Effector memory CD4-positive, alpha-beta T cell (primary cell): ENCODE data around the gene ASB6.
A peak's percentile ranks its signal among the peaks of the same experiment; 100 is the strongest.

Experiments used
- DNase-seq, 3 donors: peaks; one replicate each; pipeline ENCODE4 v3.0.0-alpha.2; 2020
- H3K27ac ChIP-seq: 2 replicates; pipeline ENCODE4 v1.7.0; 2013; ENCODE audit warnings: mild to moderate bottlenecking, low read length, moderate library complexity; ENCODE audit not compliant: insufficient read depth, poor library complexity, severe bottlenecking
- H3K27me3 ChIP-seq: replicated peaks from 2 replicates; pipeline ENCODE4 v1.7.0; 2013; ENCODE audit warnings: mild to moderate bottlenecking, low read length; ENCODE audit not compliant: insufficient read depth, control insufficient read depth, poor library complexity, severe bottlenecking
- H3K36me3 ChIP-seq: 2 replicates; pipeline ENCODE4 v1.7.0; 2013; ENCODE audit warnings: mild to moderate bottlenecking, low read length, moderate library complexity; ENCODE audit not compliant: control insufficient read depth, insufficient read depth
- H3K4me1 ChIP-seq: 2 replicates; pipeline ENCODE4 v1.7.0; 2013; ENCODE audit warnings: low read length, mild to moderate bottlenecking; ENCODE audit not compliant: control insufficient read depth, insufficient read depth, poor library complexity, severe bottlenecking
- H3K4me3 ChIP-seq: 2 replicates; pipeline ENCODE4 v1.7.0; 2013; ENCODE audit warnings: low read length, low read depth, mild to moderate bottlenecking; ENCODE audit not compliant: insufficient read depth, poor library complexity, severe bottlenecking
- H3K9me3 ChIP-seq: 2 replicates; pipeline ENCODE4 v1.7.0; 2013; ENCODE audit warnings: mild to moderate bottlenecking, low read length, moderate library complexity; ENCODE audit not compliant: control insufficient read depth

Gene ASB6

DNA sequence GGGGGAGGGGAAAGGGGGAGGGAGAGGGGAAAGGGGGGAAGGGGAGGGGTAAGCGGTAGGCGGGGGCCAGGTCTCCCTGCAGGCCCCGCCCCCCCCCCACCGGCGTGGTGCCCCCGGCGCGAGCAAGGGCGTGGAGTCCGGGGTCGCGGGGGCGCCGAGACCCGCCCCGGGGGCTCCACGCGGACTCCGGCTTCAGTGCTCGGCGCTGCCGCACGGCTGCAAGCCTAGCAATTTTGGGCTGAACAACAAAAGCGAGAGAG is 31.8 kb downstream of the ASB6 start:
- DNase-seq: no peak
- H3K27ac ChIP-seq: peak overlapping the region; percentile 58
- no peaks in the 10 kb centered on the region for H3K27me3 ChIP-seq
- no peaks in the 10 kb centered on the region for H3K36me3 ChIP-seq
- no peaks in the 10 kb centered on the region for H3K9me3 ChIP-seq
- peaks cover 25% of the 10 kb centered on the region for H3K4me1 ChIP-seq
- H3K4me3 ChIP-seq: peak overlapping the region; percentile 50

DNA sequence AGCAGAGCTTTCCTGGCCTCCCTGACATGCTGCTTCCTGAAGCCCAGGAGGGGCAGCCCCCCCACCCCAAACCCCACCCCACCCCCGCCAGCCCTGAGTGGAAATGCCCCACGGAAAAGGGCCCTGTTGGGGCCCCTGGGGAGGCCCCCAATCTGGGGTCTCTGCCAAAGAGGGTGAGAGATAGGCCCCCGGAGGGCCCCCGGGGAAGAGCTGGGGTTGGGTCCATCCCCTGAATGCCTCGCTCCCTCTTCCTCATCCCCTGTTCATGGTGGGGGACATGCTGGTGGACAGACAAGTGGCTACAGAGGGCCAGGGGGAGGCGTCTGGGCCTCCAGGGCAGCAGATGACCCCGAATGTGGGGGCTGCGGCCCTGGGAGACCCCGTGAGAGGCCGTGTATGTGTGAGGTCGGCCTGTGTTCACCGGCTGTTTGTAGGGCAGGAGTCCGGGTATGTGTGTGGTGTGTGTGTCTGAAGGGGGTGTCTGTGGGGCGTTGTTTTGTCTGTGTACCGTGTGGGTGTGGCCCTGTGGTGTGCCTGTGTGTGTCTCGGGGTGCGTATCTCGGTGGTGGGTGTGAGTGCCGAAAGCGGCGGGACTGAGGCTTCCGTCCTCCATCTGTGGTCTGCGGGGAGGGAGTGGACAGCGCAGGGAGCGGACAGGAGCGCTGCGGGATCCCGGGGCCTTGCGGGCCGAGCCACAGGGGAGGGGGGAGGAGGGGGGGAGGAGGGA is 32.3 kb downstream of the ASB6 start:
- H3K4me3 ChIP-seq: no peak overlapping the region
- peak overlapping the region; percentile 60 for H3K27ac ChIP-seq
- H3K27me3 ChIP-seq: no peaks in the 10 kb centered on the region
- H3K36me3 ChIP-seq: no peaks in the 10 kb centered on the region
- H3K9me3 ChIP-seq: no peaks in the 10 kb centered on the region
- H3K4me1 ChIP-seq: peaks cover 27% of the 10 kb centered on the region
- peak; percentile 46 to 66 (median 64) for DNase-seq

DNA sequence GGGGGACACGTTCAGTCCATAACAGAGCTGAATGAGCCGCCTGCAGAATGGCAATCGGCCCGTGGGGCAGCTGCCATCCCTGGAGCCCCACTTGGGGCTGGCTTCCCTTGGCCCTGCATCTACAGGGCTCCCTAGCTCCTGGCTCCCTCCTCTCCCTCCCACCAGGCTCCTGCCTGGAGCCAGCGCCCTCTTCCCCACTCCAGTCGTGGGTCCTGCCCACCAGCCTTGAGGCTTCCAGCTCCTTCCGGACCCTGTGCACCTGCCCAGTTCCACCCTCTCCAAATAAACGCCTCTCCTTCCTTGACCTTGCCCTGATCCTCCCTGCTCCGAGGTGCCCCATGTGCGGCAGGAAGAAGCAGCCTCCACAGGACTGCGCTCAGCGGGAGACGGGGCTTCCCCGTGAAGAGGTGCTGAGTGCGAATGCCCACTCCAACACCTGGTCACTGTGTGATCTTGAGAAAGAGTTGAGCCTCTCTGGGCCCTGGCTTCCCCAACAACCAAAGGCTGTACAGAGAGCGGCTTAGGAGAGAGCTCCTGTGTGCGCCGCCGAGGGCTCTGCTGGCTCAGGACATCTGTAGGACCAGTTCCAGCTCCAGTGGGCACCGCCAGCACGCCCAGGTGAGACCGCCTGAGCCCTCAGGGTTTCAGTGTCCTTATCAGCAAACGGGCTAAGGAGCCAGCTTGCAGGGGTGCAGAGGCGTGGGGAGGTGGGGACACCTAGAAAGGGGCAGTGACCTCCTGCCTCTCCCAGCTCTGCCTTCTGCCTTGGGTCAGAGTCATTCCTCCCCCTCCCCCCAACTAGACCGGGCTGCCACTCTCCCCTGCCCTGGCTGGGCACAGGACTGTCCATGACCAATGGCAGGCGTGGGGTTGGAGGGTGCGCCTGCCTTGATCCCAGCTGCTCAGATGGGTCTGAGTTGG is 33.1 kb downstream of the ASB6 start:
- H3K27ac ChIP-seq: peak overlapping the region; percentile 25

DNA sequence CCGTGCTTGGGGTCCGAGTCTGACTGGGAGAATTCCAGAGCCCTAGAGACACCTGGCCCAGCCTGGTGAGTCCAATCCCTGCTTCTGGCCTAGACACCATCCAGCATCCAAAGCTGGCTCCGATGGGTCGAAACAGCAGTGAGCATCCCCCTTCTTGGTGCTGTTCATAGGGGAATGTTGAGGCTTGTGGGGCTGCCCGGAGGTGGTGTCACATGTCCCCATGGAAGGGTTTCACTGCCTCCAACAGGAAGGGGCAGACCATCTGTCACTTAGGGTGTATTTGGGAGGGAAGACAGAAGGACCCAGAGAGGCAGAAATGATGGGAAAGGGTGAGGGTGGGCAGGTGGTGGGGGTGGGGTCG is 34.9 kb downstream of the ASB6 start:
- Histone ChIP-seq H3K4me1 (peaks cover 32% of the 10 kb centered on the region), H3K27ac (no peak overlapping the region), H3K9me3 (no peaks in the 10 kb centered on the region), H3K27me3 (no peaks in the 10 kb centered on the region), H3K4me3 (no peak overlapping the region), H3K36me3 (no peaks in the 10 kb centered on the region)
- no peak for DNase-seq

More for the DNA sequence above, 33.1 kb downstream of the ASB6 start:
- H3K4me3 ChIP-seq: no peak overlapping the region
- no peaks in the 10 kb centered on the region for H3K27me3 ChIP-seq
- peaks cover 30% of the 10 kb centered on the region for H3K4me1 ChIP-seq
- no peaks in the 10 kb centered on the region for H3K36me3 ChIP-seq
- H3K9me3 ChIP-seq: no peaks in the 10 kb centered on the region
- no peak for DNase-seq

DNA sequence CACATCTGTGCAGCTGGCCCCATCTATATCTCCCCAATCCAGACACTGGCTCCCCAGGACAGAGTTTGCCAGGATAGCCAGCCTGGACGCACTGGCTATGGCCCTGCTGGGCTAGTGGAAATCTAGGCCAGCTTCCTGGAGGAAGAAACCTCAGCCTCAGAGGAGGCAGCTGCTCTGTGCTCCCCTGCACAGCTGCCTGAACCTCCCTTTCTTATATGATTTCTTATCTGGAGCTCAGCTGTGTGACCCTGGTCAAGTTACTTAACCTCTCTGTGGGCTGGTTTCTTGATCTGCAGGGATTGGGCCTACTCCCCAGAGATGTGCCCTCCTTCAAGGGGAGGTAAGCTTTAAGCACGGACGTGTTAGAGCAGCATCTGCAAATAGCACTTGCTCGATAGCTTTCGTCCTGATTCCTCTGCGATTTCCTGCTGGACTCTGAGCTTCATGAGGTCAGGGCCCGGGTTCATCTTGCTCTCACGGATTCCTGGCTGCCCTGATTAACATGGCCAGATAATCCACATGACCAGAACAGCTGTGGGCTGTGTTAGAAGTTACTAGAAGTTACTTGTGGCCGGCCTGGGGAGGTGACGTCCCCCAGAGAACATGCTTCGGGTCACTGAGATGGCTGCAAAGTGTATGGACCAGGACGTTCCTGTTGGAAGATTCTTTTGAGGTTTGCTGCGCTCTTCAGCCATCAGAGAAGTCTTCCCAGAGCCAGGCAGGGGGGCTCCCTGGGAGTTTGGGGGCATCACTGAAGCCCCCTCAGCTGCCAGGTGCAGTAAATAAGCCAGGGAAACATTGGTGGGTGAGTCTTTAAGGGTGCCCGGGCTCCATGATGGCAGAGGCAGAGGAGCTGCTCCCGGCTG is 35.6 kb downstream of the ASB6 start:
- no peaks in the 10 kb centered on the region for H3K9me3 ChIP-seq
- no peak overlapping the region for H3K4me3 ChIP-seq
- H3K4me1 ChIP-seq: peaks cover 32% of the 10 kb centered on the region
- no peaks in the 10 kb centered on the region for H3K36me3 ChIP-seq
- no peaks in the 10 kb centered on the region for H3K27me3 ChIP-seq
- H3K27ac ChIP-seq: no peak overlapping the region
- no peak for DNase-seq

DNA sequence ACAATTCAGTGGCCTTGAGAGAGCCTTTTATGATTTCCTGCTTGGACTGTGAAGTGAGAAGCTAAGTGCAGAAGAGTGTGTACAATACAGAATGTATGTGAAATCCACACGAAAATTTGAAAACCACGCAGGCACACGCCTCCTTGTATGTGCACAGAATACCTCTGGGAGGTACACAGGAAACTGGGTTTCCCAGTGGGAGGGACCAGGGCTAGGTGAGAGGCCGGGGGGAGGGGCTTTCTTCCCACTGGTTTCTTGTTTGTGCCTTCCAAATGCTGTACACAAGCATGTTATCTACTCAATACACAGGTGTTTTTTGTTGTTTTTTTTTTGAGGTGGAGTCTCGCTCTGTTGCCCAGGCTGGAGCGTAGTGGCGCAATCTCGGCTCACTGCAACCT is 37.2 kb downstream of the ASB6 start:
- no peaks in the 10 kb centered on the region for H3K36me3 ChIP-seq
- no peaks in the 10 kb centered on the region for H3K27me3 ChIP-seq
- H3K4me3 ChIP-seq: no peak overlapping the region
- no peak for DNase-seq
- H3K4me1 ChIP-seq: peaks cover 22% of the 10 kb centered on the region
- H3K27ac ChIP-seq: no peak overlapping the region
- no peaks in the 10 kb centered on the region for H3K9me3 ChIP-seq

DNA sequence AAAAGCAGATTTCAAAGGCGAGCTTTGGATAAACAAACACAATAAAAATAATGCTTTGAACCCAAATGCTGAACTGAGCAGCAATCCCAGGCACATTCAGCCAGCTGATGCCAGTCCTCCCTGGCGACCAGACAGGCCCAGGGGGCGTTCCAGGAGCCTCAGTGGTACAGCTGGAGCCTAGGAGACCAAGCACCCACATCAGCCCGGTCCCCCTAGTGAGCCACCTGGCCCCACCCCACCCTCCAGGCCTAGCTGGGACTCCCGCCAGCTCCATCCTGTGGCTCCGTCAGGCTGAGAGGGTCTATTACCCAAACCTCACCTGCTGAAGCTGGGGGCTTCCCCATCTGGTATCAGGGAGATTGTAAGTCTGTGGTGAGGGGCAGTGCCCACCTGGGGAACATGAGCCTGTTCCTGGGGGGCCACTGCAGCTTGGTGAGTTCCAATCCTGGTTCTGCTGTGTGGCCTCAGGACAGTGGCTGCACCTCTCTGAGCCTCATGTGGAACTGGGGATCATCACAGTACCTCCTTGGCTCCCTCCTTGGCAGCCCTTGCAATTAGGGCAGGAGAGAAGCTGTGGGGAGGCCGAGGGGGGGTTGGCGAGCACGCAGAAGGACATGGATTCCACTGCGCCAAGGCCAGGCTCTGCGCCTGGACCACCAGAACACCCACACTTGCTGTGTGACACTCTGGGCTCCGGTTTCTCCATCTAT is 37.7 kb downstream of the ASB6 start:
- Histone ChIP-seq H3K4me1 (peaks cover 19% of the 10 kb centered on the region), H3K9me3 (no peaks in the 10 kb centered on the region), H3K36me3 (no peaks in the 10 kb centered on the region), H3K27me3 (no peaks in the 10 kb centered on the region), H3K27ac (no peak overlapping the region), H3K4me3 (no peak overlapping the region)
- DNase-seq: no peak

DNA sequence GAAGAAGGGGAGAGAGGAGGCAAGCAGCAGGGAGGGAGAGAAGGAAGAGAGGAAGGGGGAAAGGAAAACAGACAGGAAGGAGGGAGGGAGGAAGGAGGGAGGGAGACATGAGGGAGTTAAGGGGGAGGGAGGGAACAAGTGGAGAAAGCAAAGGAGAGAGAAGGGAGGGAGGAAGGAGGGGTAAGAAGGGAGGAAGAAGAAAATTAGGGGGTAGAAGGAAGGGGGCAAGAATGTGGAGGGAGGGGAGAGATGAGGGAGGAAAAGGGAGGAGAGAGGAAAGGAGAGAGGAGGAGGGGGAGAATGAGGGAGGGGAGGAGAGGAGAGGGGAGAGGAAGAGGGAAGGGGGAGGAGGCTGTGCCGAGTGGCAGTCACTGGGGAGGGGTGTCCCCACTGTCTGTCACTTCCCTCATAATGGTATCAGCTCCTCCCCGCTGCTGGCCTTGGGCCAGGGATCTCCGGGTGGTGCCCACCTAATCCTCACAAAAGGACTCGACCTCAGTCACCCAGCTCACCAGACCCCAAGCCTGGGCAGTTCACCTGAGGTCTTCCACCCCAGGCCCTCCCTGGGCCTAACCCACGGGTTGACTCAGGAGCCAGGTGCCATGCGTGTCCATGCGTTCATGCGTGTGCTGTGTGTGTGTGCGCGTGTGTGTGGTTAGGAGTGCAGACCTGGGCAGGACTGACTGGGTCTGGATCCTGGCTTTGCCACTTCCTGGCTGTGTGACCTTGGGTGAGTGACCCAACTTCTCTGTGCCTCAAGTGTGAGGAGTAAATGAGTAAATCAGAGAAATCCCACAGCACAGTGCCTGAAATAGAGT is 39.1 kb downstream of the ASB6 start:
- Histone ChIP-seq H3K9me3 (no peaks in the 10 kb centered on the region), H3K4me3 (no peak overlapping the region), H3K36me3 (no peaks in the 10 kb centered on the region), H3K27ac (no peak overlapping the region), H3K27me3 (no peaks in the 10 kb centered on the region), H3K4me1 (peaks cover 22% of the 10 kb centered on the region)
- no peak for DNase-seq

DNA sequence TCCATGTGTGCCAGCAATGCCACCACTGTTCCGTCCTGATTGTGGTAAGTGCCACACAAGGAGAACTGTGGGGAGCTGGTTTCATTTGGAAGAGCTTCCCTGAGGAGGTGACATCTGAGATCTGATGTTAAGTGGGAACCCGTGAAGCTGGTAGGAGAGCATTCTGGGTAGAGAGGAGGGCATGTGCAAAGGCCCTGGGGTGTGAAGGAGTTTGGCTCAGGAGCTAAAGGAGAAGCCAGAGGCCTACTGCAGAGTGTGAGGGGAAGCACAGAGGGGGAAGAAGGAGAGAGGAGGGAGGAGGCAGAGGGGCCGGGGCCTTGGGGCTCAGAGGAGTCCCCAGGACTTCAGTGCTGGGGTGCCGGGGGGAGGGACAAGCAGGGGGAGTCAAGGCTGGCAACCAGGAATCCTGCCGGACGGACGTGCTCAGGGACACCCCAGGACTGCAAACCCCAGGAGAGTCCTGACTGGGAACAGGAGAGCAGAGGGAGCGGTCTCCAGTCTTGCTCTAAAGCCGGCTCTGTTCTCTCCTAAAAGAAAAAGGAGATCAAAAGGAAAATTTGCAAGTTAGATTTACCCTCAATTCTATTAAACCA is 40.8 kb downstream of the ASB6 start:
- H3K9me3 ChIP-seq: no peaks in the 10 kb centered on the region
- H3K4me1 ChIP-seq: peaks cover 27% of the 10 kb centered on the region
- no peak overlapping the region for H3K27ac ChIP-seq
- no peak overlapping the region for H3K4me3 ChIP-seq
- H3K36me3 ChIP-seq: no peaks in the 10 kb centered on the region
- no peaks in the 10 kb centered on the region for H3K27me3 ChIP-seq
- no peak for DNase-seq
